ENCODE measurements around the gene IGF2R.
"Not testable (repeated sequence)": the region's sequence is repeated elsewhere in the genome, so short reads cannot be mapped to it uniquely, and the experiment has no call there.

IGF2R gene

GRCh38 chr6:160130729-160131484 is 162.0 kb downstream of the IGF2R start:
- no peak for DNase-seq

- no peak for DNase-seq
These were observed 162.9 kb downstream of the IGF2R start for GRCh38 chr6:160131636-160132296.

GRCh38 chr6:160132297-160132637 is 163.4 kb downstream of the IGF2R start:
- no peak for DNase-seq

- DNase-seq: no peak
These were observed 164.0 kb downstream of the IGF2R start for GRCh38 chr6:160132776-160133338.

- DNase-seq: no peak
These were observed 164.8 kb downstream of the IGF2R start for GRCh38 chr6:160133441-160134336.

- peak; percentile 45 to 58 for DNase-seq
These were observed 165.5 kb downstream of the IGF2R start for GRCh38 chr6:160134337-160134751.

- DNase-seq: no peak
These were observed 166.1 kb downstream of the IGF2R start for GRCh38 chr6:160134779-160135547.

- DNase-seq: no peak
These were observed 167.2 kb downstream of the IGF2R start for GRCh38 chr6:160135907-160136655.

- DNase-seq: no peak
These were observed 168.5 kb downstream of the IGF2R start for GRCh38 chr6:160137130-160137988.

- peak; percentile 77 for DNase-seq
These were observed 169.3 kb downstream of the IGF2R start for GRCh38 chr6:160137989-160138835.

- DNase-seq: no peak
These were observed 170.0 kb downstream of the IGF2R start for GRCh38 chr6:160138839-160139419.

- no peak for DNase-seq
These were observed 170.6 kb downstream of the IGF2R start for GRCh38 chr6:160139420-160139851.

GRCh38 chr6:160140493-160140892 is 171.6 kb downstream of the IGF2R start:
- not testable (repeated sequence) for DNase-seq

GRCh38 chr6:160141001-160141726 is 172.3 kb downstream of the IGF2R start:
- no peak for DNase-seq

- no peak for DNase-seq
These were observed 173.3 kb downstream of the IGF2R start for GRCh38 chr6:160142115-160142715.

- DNase-seq: no peak
These were observed 177.7 kb downstream of the IGF2R start for GRCh38 chr6:160146454-160147145.

GRCh38 chr6:160147146-160147536 is 178.3 kb downstream of the IGF2R start:
- DNase-seq: no peak

Measured in activated T-cell treated with anti-CD3 and anti-CD28 coated beads, Interleukin-2, amount 50 U/mL, for 48 hours (primary cell).